Trophoblast cell (in vitro differentiated cells and primary cell): ENCODE results near the gene LONP2.

Experiments used
- DNase-seq, 2 donors: peaks; one replicate each; pipeline ENCODE4 v3.0.0-alpha.2; 2016
- H2AFZ ChIP-seq: 2 replicates; pipeline ENCODE4 v1.6.1; 2013; ENCODE audit warnings: low read length, moderate library complexity, mild to moderate bottlenecking; ENCODE audit not compliant: insufficient read depth, poor library complexity
- H2AK5ac ChIP-seq: 2 replicates; pipeline ENCODE4 v1.6.1; 2013; ENCODE audit warnings: mild to moderate bottlenecking, low read length
- H2BK120ac ChIP-seq: 2 replicates; pipeline ENCODE4 v1.6.1; 2013; ENCODE audit warnings: low read length, mild to moderate bottlenecking, moderate library complexity; ENCODE audit not compliant: insufficient read depth, poor library complexity
- H2BK12ac ChIP-seq: 2 replicates; pipeline ENCODE4 v1.6.1; 2013; ENCODE audit warnings: mild to moderate bottlenecking, low read length, moderate library complexity
- H2BK5ac ChIP-seq: 2 replicates; pipeline ENCODE4 v1.6.1; 2013; ENCODE audit warnings: low read length, low read depth, moderate library complexity, mild to moderate bottlenecking; ENCODE audit not compliant: poor library complexity
- H3K14ac ChIP-seq: 2 replicates; pipeline ENCODE4 v1.6.1; 2013; ENCODE audit warnings: mild to moderate bottlenecking, low read length
- H3K18ac ChIP-seq: 2 replicates; pipeline ENCODE4 v1.6.1; 2013; ENCODE audit warnings: mild to moderate bottlenecking, low read length
- H3K23ac ChIP-seq: 2 replicates; pipeline ENCODE4 v1.6.1; 2013; ENCODE audit warnings: low read length
- H3K27ac ChIP-seq: 2 replicates; pipeline ENCODE4 v1.5.1; 2013; ENCODE audit warnings: low read depth, mild to moderate bottlenecking, inconsistent platforms, low read length, moderate library complexity
- H3K27me3 ChIP-seq: 2 replicates; pipeline ENCODE4 v1.6.1; 2013; ENCODE audit warnings: inconsistent platforms, mild to moderate bottlenecking, low read length, moderate library complexity; ENCODE audit not compliant: insufficient read depth
- H3K36me3 ChIP-seq, 2 experiments: 1 replicate in 1 of 2; 2 replicates in 1 of 2; pipeline ENCODE4 v1.6.1; 2013; ENCODE audit warnings: low read length in 2 of 2, mild to moderate bottlenecking in 2 of 2, moderate library complexity in 1 of 2; ENCODE audit not compliant: insufficient read depth in 2 of 2, control insufficient read depth in 1 of 2
- H3K4ac ChIP-seq: 2 replicates; pipeline ENCODE4 v1.6.1; 2013; ENCODE audit warnings: low read depth, mild to moderate bottlenecking, low read length, moderate library complexity
- H3K4me1 ChIP-seq, 2 experiments: 1 replicate in 1 of 2; 2 replicates in 1 of 2; pipeline ENCODE4 v1.6.1; 2013; ENCODE audit warnings: low read length in 2 of 2, mild to moderate bottlenecking in 2 of 2, moderate library complexity in 1 of 2; ENCODE audit not compliant: insufficient read depth in 2 of 2, control insufficient read depth in 1 of 2
- H3K4me2 ChIP-seq: 2 replicates; pipeline ENCODE4 v1.6.1; 2013; ENCODE audit warnings: inconsistent platforms, mild to moderate bottlenecking, low read length, moderate library complexity
- H3K4me3 ChIP-seq: 2 replicates; pipeline ENCODE4 v1.5.1; 2013; ENCODE audit warnings: mild to moderate bottlenecking, low read depth, low read length, inconsistent platforms
- H3K79me1 ChIP-seq: one replicate; pipeline ENCODE4 v1.6.1; 2013; ENCODE audit warnings: low read length
- H3K79me2 ChIP-seq: 2 replicates; pipeline ENCODE4 v1.6.1; 2013; ENCODE audit warnings: low read length, mild to moderate bottlenecking; ENCODE audit not compliant: control insufficient read depth, insufficient read depth, poor library complexity
- H3K9ac ChIP-seq: 2 replicates; pipeline ENCODE4 v1.6.1; 2013; ENCODE audit warnings: mild to moderate bottlenecking, low read length
- H3K9me3 ChIP-seq: 2 replicates; pipeline ENCODE4 v1.6.1; 2013; ENCODE audit warnings: low read depth, mild to moderate bottlenecking, control low read depth, inconsistent platforms, low read length; ENCODE audit not compliant: insufficient read depth
- H4K12ac ChIP-seq: 2 replicates; pipeline ENCODE4 v1.6.1; 2013; ENCODE audit warnings: low read depth, mild to moderate bottlenecking, low read length, moderate library complexity
- H4K8ac ChIP-seq: 2 replicates; pipeline ENCODE4 v1.6.1; 2013; ENCODE audit warnings: low read depth, mild to moderate bottlenecking, low read length, moderate library complexity
- H4K91ac ChIP-seq: one replicate; pipeline ENCODE4 v1.6.1; 2013; ENCODE audit warnings: low read depth, mild to moderate bottlenecking, low read length, moderate library complexity
- WGBS: extraction: QIAGEN DNeasy Blood & Tissue Kit; methylation state at CpG from one replicate; pipeline ENCODE4 v1.1.7; 2013; ENCODE audit warnings: missing lambda C conversion rate; ENCODE audit not compliant: insufficient read length, insufficient coverage; ENCODE audit errors: extremely low coverage; 5-methylcytosine and 5-hydroxymethylcytosine counted together

Gene LONP2

DNA sequence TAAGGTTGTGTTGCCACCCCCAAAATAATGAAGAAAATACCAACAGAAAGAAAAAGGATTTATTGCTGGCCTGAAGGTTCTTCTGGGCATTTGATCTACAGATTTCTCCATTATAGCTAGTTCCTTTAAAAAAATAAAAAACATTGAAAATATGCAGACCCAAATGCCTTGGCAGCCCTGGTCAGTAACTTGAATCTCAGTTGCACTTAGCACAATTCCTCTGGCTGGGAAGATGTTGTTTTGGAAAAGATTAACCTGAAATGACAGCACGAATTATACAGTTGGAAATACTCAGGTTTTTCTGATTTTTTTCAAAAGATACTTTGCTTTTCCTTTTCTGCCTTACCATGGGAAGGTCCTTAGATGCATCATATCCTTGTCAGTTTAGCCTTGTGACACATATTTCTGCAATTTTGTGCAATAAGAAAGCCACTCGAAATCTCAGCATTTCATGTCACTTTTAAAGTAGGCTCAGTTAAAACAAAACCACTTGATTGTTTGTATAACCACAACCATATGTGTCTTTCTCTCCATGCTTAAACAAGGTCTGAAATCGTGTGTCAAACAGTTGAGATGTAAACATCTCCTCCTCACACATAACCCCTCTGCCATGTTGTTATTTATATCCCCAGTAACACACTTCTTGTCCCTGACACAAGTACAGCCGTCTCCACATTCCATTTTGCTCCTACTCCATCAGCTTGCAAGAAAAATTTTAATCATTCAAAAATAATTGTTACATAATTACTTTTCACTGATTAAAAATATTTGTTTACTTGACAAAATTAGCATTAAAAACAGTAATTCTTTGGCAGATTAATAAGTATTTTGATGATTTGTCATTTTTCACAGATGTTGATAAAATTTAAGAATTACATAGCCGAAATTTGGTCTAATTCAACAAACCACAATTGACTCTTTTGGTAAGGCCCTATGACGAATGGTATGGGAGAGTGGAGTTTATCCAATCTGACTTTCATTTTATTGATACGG lies 80.0 kb downstream of the LONP2 start:
- peaks cover 2 to 3% of the 10 kb centered on the region in 2 experiments for H3K36me3 ChIP-seq
- H3K27ac ChIP-seq: no peak overlapping the region

DNA sequence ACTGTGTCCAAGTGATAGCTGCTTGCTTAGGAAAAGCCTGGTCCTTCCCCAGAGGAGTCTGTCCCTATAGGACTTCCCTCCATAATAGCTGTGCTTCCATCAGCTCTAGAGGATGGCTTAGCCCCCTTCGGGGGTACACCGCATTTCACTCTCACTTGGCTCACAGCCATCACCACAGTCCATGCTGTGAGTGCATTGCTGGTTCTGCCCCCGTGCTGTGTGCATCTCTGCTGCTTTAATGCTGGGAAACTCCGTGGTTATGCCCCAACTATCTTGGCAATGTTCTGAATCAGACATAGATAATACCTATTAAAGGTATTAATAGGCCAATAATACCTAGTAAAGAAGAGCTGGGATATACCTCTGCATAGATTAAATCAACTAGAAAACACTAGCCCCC lies 82.8 kb downstream of the LONP2 start:
- Histone ChIP-seq H2AFZ (no peak overlapping the region), H2BK12ac (no peak overlapping the region), H2BK5ac (no peak overlapping the region), H3K9ac (no peak overlapping the region), H3K27me3 (no peaks in the 10 kb centered on the region), H2BK120ac (no peak overlapping the region), H2AK5ac (no peak overlapping the region), H3K79me2 (no peaks in the 10 kb centered on the region), H3K4ac (no peak overlapping the region), H3K4me3 (no peak overlapping the region), H3K4me2 (no peak overlapping the region), H3K79me1 (no peaks in the 10 kb centered on the region), H4K91ac (no peak overlapping the region), H3K4me1 (no peaks in the 10 kb centered on the region), H3K14ac (no peak overlapping the region), H3K27ac (no peak overlapping the region), H4K8ac (no peak overlapping the region), H3K9me3 (no peaks in the 10 kb centered on the region), H3K18ac (no peak overlapping the region), H4K12ac (no peak overlapping the region), H3K23ac (no peak overlapping the region), H3K36me3 (peaks cover 2 to 5% of the 10 kb centered on the region in 2 experiments)
- no peak for DNase-seq
- no CpG with 5 or more reads among the region's 4 CpGs for WGBS

More for the DNA sequence above, 80.0 kb downstream of the LONP2 start:
- Histone ChIP-seq H3K79me2 (no peaks in the 10 kb centered on the region), H4K91ac (no peak overlapping the region), H3K79me1 (no peaks in the 10 kb centered on the region), H2BK12ac (no peak overlapping the region), H3K4me3 (no peak overlapping the region), H3K9me3 (no peaks in the 10 kb centered on the region), H3K23ac (no peak overlapping the region), H2BK120ac (no peak overlapping the region), H2AFZ (no peak overlapping the region), H3K18ac (no peak overlapping the region), H3K9ac (no peak overlapping the region), H3K4me2 (no peak overlapping the region), H4K12ac (no peak overlapping the region), H3K27me3 (no peaks in the 10 kb centered on the region), H2AK5ac (no peak overlapping the region), H3K4ac (no peak overlapping the region), H2BK5ac (no peak overlapping the region), H3K14ac (no peak overlapping the region), H4K8ac (no peak overlapping the region), H3K4me1 (no peaks in the 10 kb centered on the region)
- WGBS: no CpG with 5 or more reads among the region's 7 CpGs
- DNase-seq: no peak

DNA sequence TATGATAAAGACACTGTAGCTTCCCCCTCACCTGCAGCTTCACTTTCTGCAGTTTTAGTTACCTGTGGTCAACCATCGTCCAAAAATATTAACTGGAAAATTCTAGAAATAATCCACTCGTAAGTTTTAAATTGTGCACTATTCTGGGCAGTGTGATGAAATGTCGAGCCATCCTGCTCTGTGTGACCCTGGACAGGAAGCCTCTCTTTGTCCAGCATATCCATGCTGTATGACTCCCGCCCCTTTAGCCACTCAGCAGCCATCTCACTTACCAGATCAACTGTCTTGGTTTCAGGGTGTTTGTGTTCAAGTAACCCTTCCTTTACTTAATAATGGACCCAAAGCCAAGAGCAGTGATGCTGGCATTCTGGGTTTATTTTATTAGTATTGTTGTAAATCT lies 85.0 kb downstream of the LONP2 start:
- no peak overlapping the region for H2BK12ac ChIP-seq
- no peak overlapping the region for H3K9ac ChIP-seq
- no peak overlapping the region for H2BK120ac ChIP-seq
- no peak overlapping the region for H3K4me2 ChIP-seq
- no peak overlapping the region for H3K4ac ChIP-seq
- H3K4me1 ChIP-seq: no peaks in the 10 kb centered on the region
- no peaks in the 10 kb centered on the region for H3K9me3 ChIP-seq
- no peak overlapping the region for H4K8ac ChIP-seq
- H3K36me3 ChIP-seq: peaks cover 2 to 8% of the 10 kb centered on the region in 2 experiments
- no CpG with 5 or more reads among the region's 4 CpGs for WGBS
- no peak overlapping the region for H2AFZ ChIP-seq
- H3K79me1 ChIP-seq: no peaks in the 10 kb centered on the region
- no peak for DNase-seq
- no peak overlapping the region for H2BK5ac ChIP-seq
- no peak overlapping the region for H3K18ac ChIP-seq
- no peak overlapping the region for H4K91ac ChIP-seq
- H3K79me2 ChIP-seq: no peaks in the 10 kb centered on the region
- no peak overlapping the region for H2AK5ac ChIP-seq
- no peak overlapping the region for H3K4me3 ChIP-seq
- no peak overlapping the region for H3K14ac ChIP-seq
- no peaks in the 10 kb centered on the region for H3K27me3 ChIP-seq
- H3K23ac ChIP-seq: peak overlapping the region; percentile 90
- H3K27ac ChIP-seq: no peak overlapping the region
- no peak overlapping the region for H4K12ac ChIP-seq

DNA sequence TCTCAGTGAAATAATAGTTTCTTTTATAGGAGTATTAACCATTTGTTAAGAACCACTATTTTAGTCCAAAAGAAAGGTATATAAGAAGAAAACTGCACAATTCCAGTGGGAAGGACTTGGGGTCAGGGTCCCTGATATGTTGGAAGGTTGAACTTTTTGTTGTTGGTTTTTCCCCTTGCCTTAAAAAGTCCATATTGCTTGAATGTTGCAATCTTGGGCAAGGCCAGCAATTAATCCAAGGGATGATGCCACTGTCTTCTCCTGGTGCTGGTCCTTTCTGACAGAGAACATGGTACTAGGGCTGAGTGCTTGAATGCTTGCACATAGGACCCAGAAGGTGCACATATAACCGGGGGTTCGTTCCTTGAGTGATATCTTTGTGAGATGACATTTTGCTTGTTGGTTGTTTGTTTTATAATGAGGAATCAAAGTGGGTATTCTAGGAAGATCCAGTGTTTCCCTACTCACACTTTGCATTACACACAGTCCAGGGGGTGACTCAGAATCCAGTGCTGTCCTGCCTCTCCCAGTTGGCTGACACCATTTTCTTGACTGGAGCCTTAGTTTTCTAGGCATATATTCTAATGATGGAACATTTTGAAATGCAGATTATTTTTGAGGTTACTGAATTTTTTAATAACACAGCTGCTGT lies 86.2 kb downstream of the LONP2 start:
- H2BK12ac ChIP-seq: no peak overlapping the region
- H3K27ac ChIP-seq: no peak overlapping the region
- H3K4me1 ChIP-seq: peaks cover 0 to 3% of the 10 kb centered on the region in 2 experiments
- no peak overlapping the region for H4K8ac ChIP-seq
- H3K79me1 ChIP-seq: no peaks in the 10 kb centered on the region
- no peak overlapping the region for H3K4ac ChIP-seq
- no peak overlapping the region for H2AFZ ChIP-seq
- peaks cover 5 to 13% of the 10 kb centered on the region in 2 experiments for H3K36me3 ChIP-seq
- no peak overlapping the region for H2BK120ac ChIP-seq
- WGBS: no CpG with 5 or more reads among the region's 2 CpGs
- H2BK5ac ChIP-seq: no peak overlapping the region
- no peak overlapping the region for H3K23ac ChIP-seq
- no peak overlapping the region for H3K14ac ChIP-seq
- H3K79me2 ChIP-seq: no peaks in the 10 kb centered on the region
- H4K91ac ChIP-seq: no peak overlapping the region
- no peak overlapping the region for H3K4me3 ChIP-seq
- no peaks in the 10 kb centered on the region for H3K9me3 ChIP-seq
- H3K18ac ChIP-seq: no peak overlapping the region
- H3K4me2 ChIP-seq: no peak overlapping the region
- no peaks in the 10 kb centered on the region for H3K27me3 ChIP-seq
- H4K12ac ChIP-seq: no peak overlapping the region
- H2AK5ac ChIP-seq: no peak overlapping the region
- no peak for DNase-seq
- H3K9ac ChIP-seq: no peak overlapping the region
